A549 (cell line): Measurements from ENCODE around the gene APBB3.

Experiments
- NFE2L2 ChIP-seq: fragments of 150-350 bp; conservative IDR thresholded peaks from 2 replicates; pipeline ENCODE4 v1.6.1; 2014; ENCODE audit warnings: low read length
- POLR2A ChIP-seq: IDR thresholded peaks from 2 replicates; pipeline ENCODE4 v1.6.1; 2012; ENCODE audit warnings: mild to moderate bottlenecking, low read length
- TF ChIP-seq, protein P1 (sequence below): fragments of 450-650 bp; IDR thresholded peaks from 2 replicates; pipeline ENCODE4 v1.6.1; 2014; ENCODE audit warnings: antibody characterized with exemption
- TF ChIP-seq, protein P2 (sequence below): fragments of >200 bp; sonication (Bioruptor Twin); formaldehyde crosslinking; IDR thresholded peaks from 3 replicates; pipeline ENCODE4 v1.5.1; 2016

- TF ChIP-seq, protein P1, sequence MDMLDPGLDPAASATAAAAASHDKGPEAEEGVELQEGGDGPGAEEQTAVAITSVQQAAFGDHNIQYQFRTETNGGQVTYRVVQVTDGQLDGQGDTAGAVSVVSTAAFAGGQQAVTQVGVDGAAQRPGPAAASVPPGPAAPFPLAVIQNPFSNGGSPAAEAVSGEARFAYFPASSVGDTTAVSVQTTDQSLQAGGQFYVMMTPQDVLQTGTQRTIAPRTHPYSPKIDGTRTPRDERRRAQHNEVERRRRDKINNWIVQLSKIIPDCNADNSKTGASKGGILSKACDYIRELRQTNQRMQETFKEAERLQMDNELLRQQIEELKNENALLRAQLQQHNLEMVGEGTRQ, result no peak
- TF ChIP-seq POLR2A, result no peak
- no peak for TF ChIP-seq NFE2L2
- TF ChIP-seq, protein P2, sequence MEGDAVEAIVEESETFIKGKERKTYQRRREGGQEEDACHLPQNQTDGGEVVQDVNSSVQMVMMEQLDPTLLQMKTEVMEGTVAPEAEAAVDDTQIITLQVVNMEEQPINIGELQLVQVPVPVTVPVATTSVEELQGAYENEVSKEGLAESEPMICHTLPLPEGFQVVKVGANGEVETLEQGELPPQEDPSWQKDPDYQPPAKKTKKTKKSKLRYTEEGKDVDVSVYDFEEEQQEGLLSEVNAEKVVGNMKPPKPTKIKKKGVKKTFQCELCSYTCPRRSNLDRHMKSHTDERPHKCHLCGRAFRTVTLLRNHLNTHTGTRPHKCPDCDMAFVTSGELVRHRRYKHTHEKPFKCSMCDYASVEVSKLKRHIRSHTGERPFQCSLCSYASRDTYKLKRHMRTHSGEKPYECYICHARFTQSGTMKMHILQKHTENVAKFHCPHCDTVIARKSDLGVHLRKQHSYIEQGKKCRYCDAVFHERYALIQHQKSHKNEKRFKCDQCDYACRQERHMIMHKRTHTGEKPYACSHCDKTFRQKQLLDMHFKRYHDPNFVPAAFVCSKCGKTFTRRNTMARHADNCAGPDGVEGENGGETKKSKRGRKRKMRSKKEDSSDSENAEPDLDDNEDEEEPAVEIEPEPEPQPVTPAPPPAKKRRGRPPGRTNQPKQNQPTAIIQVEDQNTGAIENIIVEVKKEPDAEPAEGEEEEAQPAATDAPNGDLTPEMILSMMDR, result no peak
Observed at GRCh38 chr5:140591747-140592372, 27.5 kb upstream of the APBB3 start.
